NCI-H2227 treated with DMSO at 0.1 percent for 48 hours (cell line): ENCODE measurements around the gene SAMHD1.

Experiments
- DNase-seq: peaks from one replicate; lab custom pipeline; 2025; lab: John Stamatoyannopoulos, UW

The SAMHD1 gene

GRCh38 chr20:36872852-36873251 is 78.7 kb downstream of the SAMHD1 start:
- no peak for DNase-seq

GRCh38 chr20:36871640-36872570 is 79.6 kb downstream of the SAMHD1 start:
- DNase-seq, result no peak

- no peak for DNase-seq
Observed at GRCh38 chr20:36866681-36867495, 84.6 kb downstream of the SAMHD1 start.

DNA sequence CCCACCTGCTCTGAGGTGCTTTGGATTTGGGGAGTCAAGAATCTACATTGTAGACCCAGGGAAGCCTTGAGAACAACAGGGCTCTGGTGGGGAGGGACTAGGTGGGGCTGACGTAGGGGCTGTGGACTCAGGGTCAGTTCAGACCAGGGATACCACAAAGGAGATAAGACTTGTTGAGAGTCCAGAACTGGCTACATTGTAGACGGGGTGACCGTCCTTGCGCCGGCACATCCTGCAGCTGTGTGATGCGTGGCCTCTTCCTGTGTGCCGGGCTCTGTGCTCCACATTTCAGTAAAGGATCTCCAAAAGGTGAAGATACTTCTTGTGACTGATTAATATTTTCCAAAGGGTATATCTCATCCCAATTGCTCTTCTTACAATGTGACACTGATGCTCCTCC is 85.3 kb downstream of the SAMHD1 start:
- no peak for DNase-seq

GRCh38 chr20:36865861-36866149 is 85.7 kb downstream of the SAMHD1 start:
- DNase-seq, result no peak

- DNase-seq, result no peak
Observed at GRCh38 chr20:36865076-36865860, 86.2 kb downstream of the SAMHD1 start.

DNA sequence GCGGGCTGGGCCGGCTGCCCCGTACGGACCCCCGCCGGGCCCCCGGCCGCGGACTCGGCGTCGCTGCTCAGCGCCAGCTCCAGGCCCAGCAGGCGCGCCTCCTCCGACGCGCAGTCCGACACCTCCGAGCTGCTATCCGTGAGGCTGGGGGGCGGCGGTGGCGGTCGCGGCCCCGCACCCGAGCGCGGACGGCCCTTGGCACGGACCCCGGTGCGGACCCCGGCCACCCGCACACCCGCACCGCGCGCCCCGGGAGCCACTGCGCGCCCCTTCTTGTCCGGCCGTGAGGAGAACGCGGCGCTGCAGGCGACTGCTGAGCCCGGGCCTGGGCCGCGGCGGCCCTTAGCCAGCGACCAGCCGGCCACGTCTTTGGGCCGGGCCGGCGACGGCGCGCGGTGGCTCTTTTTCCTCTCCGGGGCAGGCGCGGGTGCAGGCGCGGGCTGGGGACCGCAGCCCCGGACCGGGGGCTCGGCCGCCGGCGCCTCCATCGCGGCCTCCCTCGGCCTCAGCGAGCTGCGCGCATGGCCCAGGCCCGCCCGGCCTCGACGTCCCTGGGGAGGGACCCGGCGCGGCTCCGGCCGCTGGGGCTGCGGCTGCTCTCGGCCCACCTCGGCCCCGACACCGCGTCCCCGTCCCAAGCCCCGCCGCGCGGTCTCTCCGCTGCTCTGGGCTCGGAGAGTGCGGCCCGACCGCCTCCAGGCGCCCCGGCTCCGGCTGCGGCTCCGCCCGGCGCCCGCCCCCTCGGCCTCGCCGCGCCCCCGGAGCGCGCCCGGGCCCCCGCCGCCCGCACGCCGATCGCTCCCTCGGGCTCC is 88.4 kb downstream of the SAMHD1 start:
- no peak for DNase-seq

DNA sequence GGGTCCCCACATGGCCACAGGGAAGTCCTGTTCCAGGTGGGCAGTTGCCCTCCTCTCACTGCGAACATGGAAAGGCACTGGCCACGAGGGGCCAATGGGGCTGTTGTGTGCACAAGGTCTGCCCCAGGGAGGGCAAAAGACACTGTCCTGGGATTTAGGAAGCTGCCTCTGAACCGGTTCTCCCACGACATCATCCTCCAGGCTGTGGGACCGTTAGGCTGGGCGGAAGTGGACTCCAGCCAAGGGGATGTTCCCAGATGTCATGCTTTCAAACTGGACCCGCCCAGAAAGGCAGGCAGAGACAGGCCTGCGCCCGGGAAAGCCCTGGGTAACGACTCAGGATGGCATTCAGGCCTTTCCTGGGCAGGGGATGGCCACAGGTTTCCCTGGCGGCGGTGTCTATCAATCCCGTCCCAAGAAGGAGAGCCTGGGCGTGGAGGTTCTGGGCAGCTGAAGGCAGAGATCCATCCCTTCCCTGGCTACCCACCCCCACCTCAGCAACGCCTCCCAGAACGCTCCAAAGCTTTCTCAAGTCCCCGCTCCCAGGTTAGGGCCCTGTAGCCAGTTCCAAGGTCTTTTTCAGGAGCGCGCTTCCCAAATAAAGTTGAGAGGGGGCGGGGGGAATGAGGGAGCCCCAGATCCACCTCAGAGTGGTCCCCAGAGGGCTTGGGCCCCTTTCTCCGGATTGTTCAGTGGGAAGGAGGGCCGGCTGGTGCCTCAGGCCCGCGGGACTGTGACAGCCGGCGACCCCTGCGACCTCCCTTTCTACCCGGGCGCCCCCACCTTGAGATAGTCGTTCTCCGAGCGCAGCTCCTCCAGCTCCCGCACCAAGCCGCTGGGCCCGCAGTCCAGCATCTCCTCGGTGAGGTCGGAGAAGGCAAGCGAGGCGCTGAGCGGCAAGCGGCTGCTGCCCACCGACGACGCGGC is 89.4 kb downstream of the SAMHD1 start:
- DNase-seq, result peak; percentile 63

GRCh38 chr20:36861625-36861874 is 90.0 kb downstream of the SAMHD1 start:
- DNase-seq, result no peak

GRCh38 chr20:36860811-36861624 is 90.5 kb downstream of the SAMHD1 start:
- no peak for DNase-seq

DNA sequence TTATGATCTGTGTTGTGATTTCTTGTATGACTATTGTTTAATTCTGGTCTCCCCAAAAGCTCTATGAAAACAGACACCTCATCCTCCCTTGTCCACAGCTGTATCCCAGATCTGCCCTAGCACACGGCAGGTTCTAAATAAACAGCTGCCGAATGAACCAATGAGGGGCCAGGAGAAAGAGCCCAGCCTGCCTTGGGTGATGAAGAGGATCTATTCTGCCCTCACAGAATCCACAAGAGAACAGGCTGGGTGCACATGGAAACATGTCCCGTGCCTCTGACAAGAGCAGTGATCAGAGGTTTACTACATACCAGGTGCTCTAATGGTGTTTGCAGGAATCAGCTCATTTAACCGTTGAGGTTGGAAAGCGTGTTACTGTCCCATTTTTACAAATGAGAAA is 91.2 kb downstream of the SAMHD1 start:
- DNase-seq, result no peak

DNA sequence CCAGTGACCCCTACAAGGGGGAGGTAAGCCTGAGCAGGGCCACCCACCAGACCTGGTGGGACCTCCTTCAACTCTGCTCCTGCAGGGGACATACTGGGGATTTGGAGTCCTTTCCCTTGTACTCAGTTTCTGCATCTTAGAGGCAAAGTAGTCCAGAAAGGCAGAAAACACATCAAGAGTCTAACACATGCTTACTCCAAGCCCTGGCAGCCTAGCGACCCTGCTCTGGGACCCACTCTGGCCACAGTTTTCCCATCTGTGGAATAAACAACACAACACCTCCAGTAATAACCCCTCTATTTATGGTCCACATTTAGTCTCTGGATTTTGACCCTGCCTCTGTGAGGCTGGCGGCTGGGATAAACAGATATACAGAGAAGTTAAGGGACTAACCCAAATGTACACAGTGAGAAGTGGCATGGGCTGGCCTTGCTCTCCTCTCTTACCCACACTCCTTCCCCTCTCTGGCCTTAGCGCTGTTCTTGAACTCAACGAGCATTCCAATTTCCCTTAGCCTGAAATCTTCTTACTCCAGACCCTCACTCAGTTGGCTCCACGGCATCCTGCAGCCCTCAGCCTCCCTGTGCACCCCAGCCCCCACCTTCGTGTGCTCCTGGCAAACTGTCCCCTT is 91.7 kb downstream of the SAMHD1 start:
- no peak for DNase-seq

GRCh38 chr20:36859282-36859555 is 92.3 kb downstream of the SAMHD1 start:
- DNase-seq, result no peak

GRCh38 chr20:36856691-36857635 is 94.5 kb downstream of the SAMHD1 start:
- DNase-seq, result no peak

- DNase-seq, result no peak
Observed at GRCh38 chr20:36856195-36856594, 95.3 kb downstream of the SAMHD1 start.

DNA sequence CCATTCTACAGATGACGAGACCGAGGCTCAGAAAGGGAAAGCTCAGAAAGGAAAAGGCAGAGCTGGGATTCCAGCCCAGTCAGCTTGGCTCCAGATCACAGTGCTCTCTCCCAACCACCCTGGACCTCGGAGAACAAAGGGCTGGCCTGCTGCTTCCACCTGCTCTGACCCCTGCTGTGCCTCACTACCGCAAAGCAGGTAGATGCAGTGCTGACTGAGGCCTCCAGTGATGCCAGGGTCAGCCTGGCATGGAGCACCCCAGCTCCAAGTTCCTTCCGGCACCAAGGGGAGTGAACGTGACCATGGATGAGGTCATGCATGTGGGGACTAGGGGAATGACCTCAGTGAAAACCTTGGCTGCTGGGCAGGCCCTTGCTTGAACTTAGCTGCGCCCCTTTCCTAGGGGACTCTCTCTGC is 96.3 kb downstream of the SAMHD1 start:
- no peak for DNase-seq

DNA sequence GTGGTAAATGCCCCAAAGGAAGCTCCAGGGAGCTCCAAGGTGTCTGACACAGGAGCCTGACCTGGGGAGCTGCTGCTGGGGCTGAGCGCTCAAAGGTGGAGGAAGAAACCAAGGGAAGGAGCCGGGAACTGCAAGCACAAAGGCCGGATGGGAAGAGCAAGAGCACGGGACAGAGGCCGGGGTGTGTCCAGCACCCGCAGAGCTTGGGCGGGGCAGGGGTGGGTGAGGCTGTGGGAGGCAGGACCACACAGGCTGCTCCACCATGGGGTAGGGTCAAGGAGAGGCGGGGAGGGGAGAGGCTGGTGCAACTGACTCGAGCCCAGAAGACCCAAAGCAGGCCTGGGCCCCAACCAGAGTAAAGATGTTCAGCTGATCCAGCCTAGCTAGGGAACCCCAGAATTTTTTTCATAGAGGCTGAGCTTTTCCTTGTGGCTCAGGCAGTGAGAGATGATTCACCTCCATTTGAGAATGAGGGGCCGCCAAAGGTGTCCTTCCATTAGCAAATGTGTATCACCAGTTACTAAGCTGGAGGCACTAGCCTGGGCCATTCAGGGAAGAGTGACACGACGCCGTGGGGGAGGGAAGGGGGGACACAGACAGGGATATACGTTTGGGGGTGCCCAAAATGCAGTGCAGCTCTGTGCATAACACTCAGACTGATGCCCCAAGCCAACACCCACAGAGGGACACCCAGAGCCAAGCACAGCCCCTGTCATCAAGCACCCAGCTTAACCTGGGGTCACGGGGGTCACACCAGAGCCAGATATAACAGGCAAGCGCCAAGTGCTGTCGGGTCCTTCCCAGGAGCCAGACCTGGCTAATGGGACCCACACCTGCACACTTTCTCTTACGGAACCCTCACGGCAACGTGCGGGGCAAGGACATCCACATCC is 96.9 kb downstream of the SAMHD1 start:
- no peak for DNase-seq

DNA sequence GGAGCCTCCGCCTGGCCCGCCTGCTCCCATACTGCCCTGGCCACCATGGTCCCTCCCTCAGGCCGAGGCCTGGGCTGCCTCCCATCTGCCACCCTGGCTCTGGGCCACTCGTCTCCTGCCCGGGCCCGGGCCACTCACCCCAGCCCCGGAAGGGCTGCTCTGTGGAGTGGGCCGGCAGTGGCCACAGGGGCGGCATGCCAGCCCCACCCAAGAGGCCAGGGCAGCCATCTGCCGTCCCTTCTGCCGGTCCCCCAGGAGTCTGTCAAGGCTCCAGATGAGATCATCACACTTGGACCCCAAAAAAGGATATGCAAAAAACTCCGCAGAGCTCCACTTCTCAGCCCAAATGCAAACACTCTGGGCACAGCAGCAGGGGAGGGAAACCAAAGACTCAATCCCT is 99.3 kb downstream of the SAMHD1 start:
- DNase-seq, result no peak
